Keratinocyte (primary cell): ENCODE results near the gene FUT8. TPM values are rescaled to one million over a fixed set of nuclear protein-coding genes. Genes with fewer than 3 reads are reported as not detected.

ENCODE experiments used
- DNase-seq: peaks from one replicate; pipeline ENCODE4 v3.0.0-alpha.2; 2011; ENCODE audit warnings: low read depth, missing footprints, low spot score
- FAIRE-seq: peaks from 2 replicates; lab custom pipeline; 2011; peaks lifted over from hg19 to GRCh38; lab: Jason Lieb, UNC
- H2AFZ ChIP-seq: 2 replicates; pipeline ENCODE4 v1.6.0; 2012; ENCODE audit warnings: low read length, control low read depth, inconsistent platforms; ENCODE audit not compliant: control insufficient read depth
- H3K27ac ChIP-seq: 2 replicates; pipeline ENCODE4 v1.5.1; 2011; ENCODE audit warnings: low read length; ENCODE audit not compliant: control insufficient read depth, insufficient read depth
- H3K27me3 ChIP-seq: 3 replicates; pipeline ENCODE4 v1.6.0; 2011; ENCODE audit warnings: low read length; ENCODE audit not compliant: control insufficient read depth, insufficient read depth; ENCODE audit errors: extremely low read depth
- H3K36me3 ChIP-seq, 2 experiments: 2 replicates in 1 of 2; 3 replicates in 1 of 2; pipeline ENCODE4 v1.5.1; 2011; ENCODE audit warnings: low read length in 2 of 2, mild to moderate bottlenecking in 1 of 2; ENCODE audit not compliant: control insufficient read depth in 2 of 2, insufficient read depth in 2 of 2; ENCODE audit errors: extremely low read depth in 1 of 2
- H3K4me1 ChIP-seq: 3 replicates; pipeline ENCODE4 v1.5.1; 2011; ENCODE audit warnings: low read length; ENCODE audit not compliant: control insufficient read depth, insufficient read depth; ENCODE audit errors: extremely low read depth
- H3K4me2 ChIP-seq: 3 replicates; pipeline ENCODE4 v1.6.0; 2011; ENCODE audit warnings: low read depth, low read length; ENCODE audit not compliant: control insufficient read depth, insufficient read depth; ENCODE audit errors: extremely low read depth
- H3K4me3 ChIP-seq, 3 experiments: fragments of 200-600 bp in 1 of 3; sonication (generic) in 1 of 3; 2 replicates in 2 of 3; 3 replicates in 1 of 3; pipeline ENCODE4 v1.5.1; 2011 to 2016; ENCODE audit warnings: low read length in 3 of 3, mild to moderate bottlenecking in 3 of 3, control low read depth in 2 of 3, inconsistent platforms in 1 of 3, low read depth in 1 of 3, mixed read lengths in 1 of 3, mixed run types in 1 of 3, moderate library complexity in 1 of 3; ENCODE audit not compliant: control insufficient read depth in 2 of 3, insufficient read depth in 2 of 3; ENCODE audit errors: extremely low read depth in 1 of 3
- H3K79me2 ChIP-seq: 2 replicates; pipeline ENCODE4 v1.6.0; 2012; ENCODE audit warnings: low read length; ENCODE audit not compliant: control insufficient read depth, insufficient read depth
- H3K9ac ChIP-seq: 3 replicates; pipeline ENCODE4 v1.6.0; 2011; ENCODE audit warnings: low read length; ENCODE audit not compliant: control insufficient read depth, insufficient read depth; ENCODE audit errors: extremely low read depth
- H3K9me1 ChIP-seq: 3 replicates; pipeline ENCODE4 v1.6.0; 2011; ENCODE audit warnings: low read length; ENCODE audit not compliant: control insufficient read depth, insufficient read depth; ENCODE audit errors: extremely low read depth
- H3K9me3 ChIP-seq: 2 replicates; pipeline ENCODE4 v1.5.1; 2012; ENCODE audit warnings: low read depth, low read length; ENCODE audit not compliant: control insufficient read depth
- H4K20me1 ChIP-seq: 3 replicates; pipeline ENCODE4 v1.6.0; 2011; ENCODE audit warnings: low read length; ENCODE audit not compliant: control insufficient read depth, insufficient read depth; ENCODE audit errors: extremely low read depth
- EZH2 ChIP-seq: IDR thresholded peaks from one replicate; pipeline ENCODE4 v1.6.1; 2012; ENCODE audit warnings: inconsistent platforms, mild to moderate bottlenecking, low read length, moderate library complexity
- dilution Hi-C: fragments of 300-500 bp; cut with MboI; formaldehyde crosslinking; loops from one replicate; pipeline ENCODE4 v1.7.0; 2020; ENCODE audit warnings: low sequenced_read_pairs; ENCODE audit not compliant: extremely low pct_ligation_motif_present
- polyA plus RNA-seq, 5 experiments: library from polyadenylated mRNA; depleted of rRNA in 3 of 5; stranded (reverse) in 3 of 5; stranded (forward) in 1 of 5; unstranded in 1 of 5; fragments of >200 nt; gene quantifications; 1 replicate in 1 of 5; 2 replicates in 3 of 5; 3 replicates in 1 of 5; pipeline versions ENCODE4 v1.2.1 to v1.2.3, GENCODE V29; 2011 to 2012; ENCODE audit warnings: missing spikeins in 2 of 5, low read depth in 1 of 5, low replicate concordance in 1 of 5
- TF ChIP-seq, protein P1 (sequence below), 3 experiments: IDR thresholded peaks in 1 of 3; conservative IDR thresholded peaks in 1 of 3; optimal IDR thresholded peaks in 1 of 3; 2 replicates in 2 of 3; 3 replicates in 1 of 3; pipeline versions ENCODE3 to v1.5.1; 2011; ENCODE audit warnings: low read length in 3 of 3, mild to moderate bottlenecking in 3 of 3, moderate library complexity in 2 of 3, control low read depth in 1 of 3, inconsistent platforms in 1 of 3; ENCODE audit not compliant: insufficient read depth in 2 of 3; ENCODE audit errors: extremely low read depth in 1 of 3

Gene FUT8
- polyA plus RNA-seq, 1 donor (not counting 4 experiments of a cell fraction or from before 2014, with no cell fraction given): 12.5 TPM

DNA sequence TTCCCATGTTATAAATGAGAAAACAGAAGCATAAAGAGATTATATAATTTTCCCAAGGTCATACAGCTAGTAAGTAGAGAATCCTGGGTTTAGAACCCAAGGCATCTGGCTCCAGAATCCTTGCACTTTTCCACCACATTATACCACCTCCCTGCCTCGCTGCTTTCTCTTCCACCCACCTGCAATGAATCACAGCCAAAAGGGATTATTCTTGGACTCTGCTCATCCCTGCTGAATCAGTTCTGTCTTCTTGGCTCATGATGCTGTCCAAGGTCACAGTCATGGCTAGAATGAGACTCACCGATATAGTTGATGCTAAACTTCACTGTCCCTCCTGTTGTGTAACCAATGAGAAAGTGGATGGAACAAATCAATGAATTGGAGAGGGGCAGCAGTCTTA lies 356.6 kb downstream of the FUT8 start:
- no peak for TF ChIP-seq EZH2
- TF ChIP-seq, protein P1, sequence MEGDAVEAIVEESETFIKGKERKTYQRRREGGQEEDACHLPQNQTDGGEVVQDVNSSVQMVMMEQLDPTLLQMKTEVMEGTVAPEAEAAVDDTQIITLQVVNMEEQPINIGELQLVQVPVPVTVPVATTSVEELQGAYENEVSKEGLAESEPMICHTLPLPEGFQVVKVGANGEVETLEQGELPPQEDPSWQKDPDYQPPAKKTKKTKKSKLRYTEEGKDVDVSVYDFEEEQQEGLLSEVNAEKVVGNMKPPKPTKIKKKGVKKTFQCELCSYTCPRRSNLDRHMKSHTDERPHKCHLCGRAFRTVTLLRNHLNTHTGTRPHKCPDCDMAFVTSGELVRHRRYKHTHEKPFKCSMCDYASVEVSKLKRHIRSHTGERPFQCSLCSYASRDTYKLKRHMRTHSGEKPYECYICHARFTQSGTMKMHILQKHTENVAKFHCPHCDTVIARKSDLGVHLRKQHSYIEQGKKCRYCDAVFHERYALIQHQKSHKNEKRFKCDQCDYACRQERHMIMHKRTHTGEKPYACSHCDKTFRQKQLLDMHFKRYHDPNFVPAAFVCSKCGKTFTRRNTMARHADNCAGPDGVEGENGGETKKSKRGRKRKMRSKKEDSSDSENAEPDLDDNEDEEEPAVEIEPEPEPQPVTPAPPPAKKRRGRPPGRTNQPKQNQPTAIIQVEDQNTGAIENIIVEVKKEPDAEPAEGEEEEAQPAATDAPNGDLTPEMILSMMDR (optimal IDR thresholded peaks at IDR 0.05 in 1 of 3, IDR thresholded peaks at IDR 0.05 in 1 of 3, conservative IDR thresholded peaks at IDR 0.05 in 1 of 3; ENCODE audit: extremely low read depth in 1 of 3, insufficient read depth in 2 of 3, low read length in 3 of 3): no peak
- no peaks in the 10 kb centered on the region for H3K9me3 ChIP-seq
- DNase-seq (no peak), FAIRE-seq (no peak)
- H3K79me2 ChIP-seq: no peaks in the 10 kb centered on the region
- dilution Hi-C loops: no loop called here
- H4K20me1 ChIP-seq: no peaks in the 10 kb centered on the region
- H3K36me3 ChIP-seq: no peaks in the 10 kb centered on the region
- H3K27ac ChIP-seq: no peak overlapping the region
- H3K4me3 ChIP-seq: no peak overlapping the region
- H3K4me2 ChIP-seq: no peak overlapping the region
- H3K9ac ChIP-seq: no peak overlapping the region
- H3K4me1 ChIP-seq: no peaks in the 10 kb centered on the region
- no peak overlapping the region for H2AFZ ChIP-seq
- peaks cover 3% of the 10 kb centered on the region for H3K27me3 ChIP-seq
- H3K9me1 ChIP-seq: no peaks in the 10 kb centered on the region

DNA sequence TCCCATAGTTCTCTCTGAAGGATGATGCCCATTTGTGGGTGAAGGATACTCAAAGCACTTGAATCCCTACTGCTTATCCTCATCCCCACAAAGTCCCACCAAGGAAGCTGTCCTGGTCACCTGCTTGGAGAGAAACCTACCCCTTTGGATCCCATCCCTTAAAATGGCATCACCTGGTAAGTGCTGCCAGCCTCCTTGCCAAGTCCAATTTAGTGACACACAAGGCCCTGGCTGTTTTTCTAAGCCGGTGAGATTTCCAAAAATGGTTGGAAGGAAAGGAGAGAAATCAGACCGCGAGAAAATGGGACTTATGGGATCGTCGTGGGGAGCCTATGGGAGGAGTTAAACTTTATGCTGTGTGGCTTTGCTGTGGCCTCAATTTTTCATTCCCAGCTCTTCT lies 358.2 kb downstream of the FUT8 start:
- H3K9me1 ChIP-seq: no peaks in the 10 kb centered on the region
- dilution Hi-C loops: no loop called here
- FAIRE-seq: no peak

More for the DNA sequence above, 358.2 kb downstream of the FUT8 start:
- H3K4me2 ChIP-seq: no peak overlapping the region
- H2AFZ ChIP-seq: no peak overlapping the region
- H3K79me2 ChIP-seq: no peaks in the 10 kb centered on the region
- H3K9ac ChIP-seq: no peak overlapping the region
- H3K4me3 ChIP-seq: no peak overlapping the region
- no peaks in the 10 kb centered on the region for H3K36me3 ChIP-seq
- H3K4me1 ChIP-seq: no peaks in the 10 kb centered on the region
- no peak for DNase-seq
- H3K27ac ChIP-seq: no peak overlapping the region
- no peaks in the 10 kb centered on the region for H3K27me3 ChIP-seq
- H3K9me3 ChIP-seq: no peaks in the 10 kb centered on the region
- TF ChIP-seq EZH2: no peak
- TF ChIP-seq, protein P1 (optimal IDR thresholded peaks at IDR 0.05 in 1 of 3, IDR thresholded peaks at IDR 0.05 in 1 of 3, conservative IDR thresholded peaks at IDR 0.05 in 1 of 3; ENCODE audit: extremely low read depth in 1 of 3, insufficient read depth in 2 of 3, low read length in 3 of 3): no peak
- H4K20me1 ChIP-seq: no peaks in the 10 kb centered on the region
